Loucy (cell line): ENCODE data around the gene FBLIM1.

Source experiments
- H2AFZ ChIP-seq: fragments of 200-600 bp; sonication (generic); 2 replicates; pipeline ENCODE4 v1.6.0; 2016; ENCODE audit warnings: antibody characterized with exemption, mild to moderate bottlenecking, low read length, moderate library complexity
- H3F3A ChIP-seq: fragments of 200-600 bp; 2 replicates; pipeline ENCODE4 v1.6.0; 2016; ENCODE audit warnings: antibody characterized with exemption, low read depth, mild to moderate bottlenecking
- H3K27me3 ChIP-seq: fragments of 200-600 bp; sonication (generic); 2 replicates; pipeline ENCODE4 v1.6.1; 2014; ENCODE audit warnings: low read length, mild to moderate bottlenecking; ENCODE audit not compliant: insufficient read depth, poor library complexity, severe bottlenecking
- H3K36me3 ChIP-seq: fragments of 200-600 bp; sonication (generic); 2 replicates; pipeline ENCODE4 v1.6.1; 2016; ENCODE audit warnings: low read length; ENCODE audit not compliant: insufficient read depth
- H3K4me1 ChIP-seq: fragments of 200-600 bp; sonication (generic); 2 replicates; pipeline ENCODE4 v1.5.1; 2014; ENCODE audit warnings: low read length, mild to moderate bottlenecking; ENCODE audit not compliant: insufficient read depth, poor library complexity, severe bottlenecking
- H3K4me2 ChIP-seq: fragments of 200-600 bp; sonication (generic); 2 replicates; pipeline ENCODE4 v1.6.0; 2014; ENCODE audit warnings: antibody characterized with exemption, low read length, low read depth, mild to moderate bottlenecking; ENCODE audit not compliant: poor library complexity, severe bottlenecking
- H3K4me3 ChIP-seq: fragments of 200-600 bp; sonication (generic); 2 replicates; pipeline ENCODE4 v1.5.1; 2014; ENCODE audit warnings: low read length, mild to moderate bottlenecking, mixed read lengths; ENCODE audit not compliant: poor library complexity, severe bottlenecking
- H3K79me2 ChIP-seq: fragments of 200-600 bp; sonication (generic); 2 replicates; pipeline ENCODE4 v1.6.1; 2014; ENCODE audit warnings: low read length; ENCODE audit not compliant: insufficient read depth
- H3K9ac ChIP-seq: fragments of 200-600 bp; sonication (generic); 2 replicates; pipeline ENCODE4 v1.6.0; 2014; ENCODE audit warnings: mild to moderate bottlenecking, low read depth, low read length, moderate library complexity; ENCODE audit not compliant: poor library complexity, severe bottlenecking
- H3K9me2 ChIP-seq: fragments of 200-600 bp; sonication (generic); replicated peaks from 2 replicates; pipeline ENCODE4 v1.6.1; 2016; ENCODE audit warnings: low read depth, low read length, mixed read lengths
- H3K9me3 ChIP-seq: fragments of 200-600 bp; sonication (generic); 2 replicates; pipeline ENCODE4 v1.6.1; 2014; ENCODE audit warnings: mild to moderate bottlenecking, antibody characterized with exemption, low read length, low read depth; ENCODE audit not compliant: insufficient read depth
- H4K20me1 ChIP-seq: fragments of 200-600 bp; sonication (generic); 2 replicates; pipeline ENCODE4 v1.6.0; 2014; ENCODE audit warnings: antibody characterized with exemption, low read length, mild to moderate bottlenecking; ENCODE audit not compliant: insufficient read depth, poor library complexity, severe bottlenecking
- CTCF ChIP-seq: fragments of 200-600 bp; sonication (generic); conservative IDR thresholded peaks from 2 replicates; pipeline ENCODE4 v1.5.1; 2014; ENCODE audit warnings: mild to moderate bottlenecking, antibody characterized with exemption, low read length
- EZH2phosphoT487 ChIP-seq: fragments of 200-600 bp; IDR thresholded peaks from 2 replicates; pipeline ENCODE4 v1.6.1; 2018; ENCODE audit warnings: antibody characterized with exemption, mild to moderate bottlenecking, moderate library complexity, borderline replicate concordance

Gene FBLIM1

GRCh38 chr1:15751717-15752116 lies 6.9 kb upstream of the FBLIM1 start:
- Histone ChIP-seq H3K4me1 (no peaks in the 10 kb centered on the region), H3K79me2 (no peaks in the 10 kb centered on the region)

GRCh38 chr1:15753776-15754175 lies 4.8 kb upstream of the FBLIM1 start:
- H3K9me2 ChIP-seq, result no peaks in the 10 kb centered on the region
- no peak overlapping the region for H3K4me2 ChIP-seq
- H3K36me3 ChIP-seq, result no peaks in the 10 kb centered on the region
- TF ChIP-seq CTCF (no peak), EZH2phosphoT487 (no peak)
- H3K79me2 ChIP-seq, result no peaks in the 10 kb centered on the region
- H4K20me1 ChIP-seq, result no peaks in the 10 kb centered on the region
- no peaks in the 10 kb centered on the region for H3F3A ChIP-seq
- no peaks in the 10 kb centered on the region for H3K27me3 ChIP-seq
- no peak overlapping the region for H3K9ac ChIP-seq
- H3K9me3 ChIP-seq, result no peaks in the 10 kb centered on the region
- H3K4me3 ChIP-seq, result no peak overlapping the region
- H3K4me1 ChIP-seq, result no peaks in the 10 kb centered on the region
- H2AFZ ChIP-seq, result no peak overlapping the region

More at GRCh38 chr1:15751717-15752116, 6.9 kb upstream of the FBLIM1 start:
- Histone ChIP-seq H2AFZ (no peak overlapping the region), H3K4me3 (no peak overlapping the region), H4K20me1 (no peaks in the 10 kb centered on the region), H3F3A (no peaks in the 10 kb centered on the region), H3K9me2 (no peaks in the 10 kb centered on the region), H3K9ac (no peak overlapping the region), H3K4me2 (no peak overlapping the region), H3K9me3 (no peaks in the 10 kb centered on the region), H3K27me3 (no peaks in the 10 kb centered on the region), H3K36me3 (no peaks in the 10 kb centered on the region)
- TF ChIP-seq CTCF (no peak), EZH2phosphoT487 (no peak)

- H3K36me3 ChIP-seq, result no peaks in the 10 kb centered on the region
- no peak overlapping the region for H3K4me2 ChIP-seq
- no peaks in the 10 kb centered on the region for H3K9me2 ChIP-seq
- H3K4me1 ChIP-seq, result no peaks in the 10 kb centered on the region
- no peaks in the 10 kb centered on the region for H3K9me3 ChIP-seq
- no peak for TF ChIP-seq EZH2phosphoT487
- no peak for TF ChIP-seq CTCF
- H4K20me1 ChIP-seq, result no peaks in the 10 kb centered on the region
- H2AFZ ChIP-seq, result no peak overlapping the region
- no peaks in the 10 kb centered on the region for H3K79me2 ChIP-seq
- H3K4me3 ChIP-seq, result no peak overlapping the region
- no peaks in the 10 kb centered on the region for H3K27me3 ChIP-seq
- no peak overlapping the region for H3K9ac ChIP-seq
- H3F3A ChIP-seq, result no peaks in the 10 kb centered on the region
These were observed 3.5 kb upstream of the FBLIM1 start for GRCh38 chr1:15755021-15755645.
